Gastrocnemius medialis (tissue), 4 donors: ENCODE measurements around the gene SMURF1. TPM values are rescaled to one million over a fixed set of nuclear protein-coding genes. Genes with fewer than 3 reads are reported as not detected.

Source experiments
- ATAC-seq, 2 donors: fragments of 150-250 bp; one replicate each; pipeline ENCODE4 v1.9.1; 2016
- DNase-seq, 2 donors: peaks; one replicate each; pipeline ENCODE4 v3.0.0-alpha.2; 2019
- H3K27ac ChIP-seq, 4 donors: fragments of 200-600 bp; sonication (generic); 1 replicate in 1 of 4; 2 replicates in 3 of 4; pipeline ENCODE4 v1.5.1; 2016 to 2018; ENCODE audit warnings: mild to moderate bottlenecking in 2 of 4, moderate library complexity in 1 of 4
- H3K27me3 ChIP-seq, 3 donors: fragments of 200-600 bp; sonication (generic) in 2 of 3; 1 replicate in 1 of 3; 2 replicates in 2 of 3; pipeline versions ENCODE4 v1.5.1 to v1.6.0; 2016 to 2019; ENCODE audit warnings: mild to moderate bottlenecking in 1 of 3, moderate library complexity in 1 of 3
- H3K36me3 ChIP-seq, 2 donors: fragments of 200-600 bp; sonication (generic) in 1 of 2; one replicate each; pipeline ENCODE4 v1.5.1; 2017 to 2018
- H3K4me1 ChIP-seq, 2 donors: fragments of 200-600 bp; sonication (generic) in 1 of 2; one replicate each; pipeline ENCODE4 v1.5.1; 2016 to 2017; ENCODE audit warnings: mild to moderate bottlenecking in 2 of 2
- H3K4me3 ChIP-seq, 4 donors: fragments of 200-600 bp; sonication (generic) in 3 of 4; 1 replicate in 1 of 4; 2 replicates in 3 of 4; pipeline ENCODE4 v1.5.1; 2016 to 2019; ENCODE audit warnings: mild to moderate bottlenecking in 2 of 4
- H3K9me3 ChIP-seq, 3 donors: fragments of 200-600 bp; sonication (generic) in 2 of 3; 1 replicate in 1 of 3; 2 replicates in 2 of 3; pipeline ENCODE4 v1.5.1; 2016 to 2019
- POLR2A ChIP-seq, 2 donors: fragments of 450-650 bp; IDR thresholded peaks; one replicate each; pipeline ENCODE4 v1.6.1; 2017; ENCODE audit warnings: antibody characterized with exemption in 2 of 2, mild to moderate bottlenecking in 2 of 2, moderate library complexity in 2 of 2
- in situ Hi-C, 4 donors: fragments of 200-750 bp; cut with MboI; loops; one replicate each; pipeline versions ENCODE4 v1.15.0 to v1.8.0; 2017; ENCODE audit warnings: low sequenced_read_pairs in 4 of 4
- intact Hi-C: fragments of 100-400 bp; cut with DNase I; formaldehyde crosslinking; loops from one replicate; pipeline ENCODE4 v1.15.1; 2023; ENCODE audit warnings: low total_unique reads
- total RNA-seq, 4 donors: library from RNA; depleted of rRNA; stranded (reverse); fragments of >200 nt; gene quantifications; one replicate each; pipeline versions ENCODE4 v1.1.0 to v1.2.3, GENCODE V29; 2016
- TF ChIP-seq, protein P1 (sequence below), 5 experiments: fragments of 450-650 bp in 3 of 5; fragments of 200-600 bp in 2 of 5; sonication (generic) in 2 of 5; IDR thresholded peaks in 4 of 5; conservative IDR thresholded peaks in 1 of 5; 1 replicate in 4 of 5; 2 replicates in 1 of 5; pipeline ENCODE4 v1.5.1; 2016 to 2019; ENCODE audit warnings: antibody characterized with exemption in 5 of 5, mild to moderate bottlenecking in 3 of 5, moderate library complexity in 3 of 5

SMURF1 gene
- total RNA-seq, 4 donors from 2014 or later = 15.4 to 44.8 (median 18.3) TPM

DNA sequence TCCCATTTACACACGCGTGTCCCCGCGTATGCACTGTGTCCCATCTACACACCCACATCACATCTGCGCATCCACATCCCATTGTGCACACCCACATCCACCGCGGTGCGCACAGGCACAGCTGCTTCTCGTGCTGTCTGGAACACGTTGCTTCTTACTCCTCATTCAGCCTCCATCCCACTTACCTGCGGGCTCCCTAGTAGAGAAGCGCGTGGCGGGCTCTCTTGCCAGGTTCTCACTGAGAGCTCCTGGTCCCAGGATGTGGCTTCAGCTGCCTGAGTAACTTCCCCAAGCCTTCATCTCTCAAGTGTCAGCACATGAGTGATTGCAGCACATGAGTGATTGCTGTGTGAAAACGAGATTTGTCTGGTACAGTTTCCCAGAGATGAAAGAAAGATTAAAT, 147.8 kb downstream of the SMURF1 start:
- DNase-seq = no peak
- TF ChIP-seq POLR2A (IDR thresholded peaks at IDR 0.05) = no peak
- TF ChIP-seq, protein P1, sequence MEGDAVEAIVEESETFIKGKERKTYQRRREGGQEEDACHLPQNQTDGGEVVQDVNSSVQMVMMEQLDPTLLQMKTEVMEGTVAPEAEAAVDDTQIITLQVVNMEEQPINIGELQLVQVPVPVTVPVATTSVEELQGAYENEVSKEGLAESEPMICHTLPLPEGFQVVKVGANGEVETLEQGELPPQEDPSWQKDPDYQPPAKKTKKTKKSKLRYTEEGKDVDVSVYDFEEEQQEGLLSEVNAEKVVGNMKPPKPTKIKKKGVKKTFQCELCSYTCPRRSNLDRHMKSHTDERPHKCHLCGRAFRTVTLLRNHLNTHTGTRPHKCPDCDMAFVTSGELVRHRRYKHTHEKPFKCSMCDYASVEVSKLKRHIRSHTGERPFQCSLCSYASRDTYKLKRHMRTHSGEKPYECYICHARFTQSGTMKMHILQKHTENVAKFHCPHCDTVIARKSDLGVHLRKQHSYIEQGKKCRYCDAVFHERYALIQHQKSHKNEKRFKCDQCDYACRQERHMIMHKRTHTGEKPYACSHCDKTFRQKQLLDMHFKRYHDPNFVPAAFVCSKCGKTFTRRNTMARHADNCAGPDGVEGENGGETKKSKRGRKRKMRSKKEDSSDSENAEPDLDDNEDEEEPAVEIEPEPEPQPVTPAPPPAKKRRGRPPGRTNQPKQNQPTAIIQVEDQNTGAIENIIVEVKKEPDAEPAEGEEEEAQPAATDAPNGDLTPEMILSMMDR (IDR thresholded peaks at IDR 0.05 in 4 of 5, conservative IDR thresholded peaks at IDR 0.05 in 1 of 5) = no peak
- no peaks in the 10 kb centered on the region for H3K9me3 ChIP-seq
- no peak overlapping the region for H3K27ac ChIP-seq
- H3K27me3 ChIP-seq = no peaks in the 10 kb centered on the region
- no peak overlapping the region for H3K4me3 ChIP-seq
- intact Hi-C loops (no loop called here), in situ Hi-C loops (no loop called here)
- H3K4me1 ChIP-seq = no peaks in the 10 kb centered on the region
- H3K36me3 ChIP-seq = peaks cover 0 to 79% of the 10 kb centered on the region in 2 donors
- no peak for ATAC-seq

DNA sequence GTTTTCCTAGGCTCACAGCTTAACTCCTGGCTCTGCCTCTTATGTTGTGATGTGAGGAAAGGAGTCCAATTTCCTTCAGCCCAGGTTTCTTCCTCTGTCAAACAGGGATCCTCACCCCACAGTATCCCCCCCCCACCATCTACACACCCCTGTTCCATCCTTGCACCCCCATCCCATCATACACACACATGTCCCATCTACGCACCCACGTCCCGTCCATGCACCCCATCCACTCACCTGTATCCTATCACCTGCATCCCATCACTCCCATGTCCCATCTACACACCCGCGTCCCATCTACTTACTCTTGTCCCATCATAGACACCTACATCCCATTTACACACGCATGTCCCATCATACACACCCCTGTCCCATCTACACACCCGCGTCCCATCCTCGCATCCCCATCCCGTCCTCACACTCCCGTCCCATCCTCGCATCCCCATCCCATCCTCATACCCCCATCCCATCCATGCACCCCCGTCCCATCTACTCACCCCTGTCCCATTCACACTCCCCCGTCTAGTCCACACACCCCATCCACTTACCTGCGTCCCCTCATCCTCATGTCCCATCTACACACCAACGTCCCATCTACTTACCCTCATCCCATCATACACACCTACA, 148.3 kb downstream of the SMURF1 start:
- Histone ChIP-seq H3K27me3 (no peaks in the 10 kb centered on the region), H3K4me1 (no peaks in the 10 kb centered on the region), H3K36me3 (peaks cover 0 to 79% of the 10 kb centered on the region in 2 donors), H3K4me3 (no peak overlapping the region), H3K27ac (no peak overlapping the region), H3K9me3 (no peaks in the 10 kb centered on the region)
- intact Hi-C loops = no loop called here
- no peak for ATAC-seq
- in situ Hi-C loops = no loop called here
- no peak for DNase-seq
- no peak for TF ChIP-seq POLR2A (IDR thresholded peaks at IDR 0.05)
- TF ChIP-seq, protein P1 (IDR thresholded peaks at IDR 0.05 in 4 of 5, conservative IDR thresholded peaks at IDR 0.05 in 1 of 5) = no peak

DNA sequence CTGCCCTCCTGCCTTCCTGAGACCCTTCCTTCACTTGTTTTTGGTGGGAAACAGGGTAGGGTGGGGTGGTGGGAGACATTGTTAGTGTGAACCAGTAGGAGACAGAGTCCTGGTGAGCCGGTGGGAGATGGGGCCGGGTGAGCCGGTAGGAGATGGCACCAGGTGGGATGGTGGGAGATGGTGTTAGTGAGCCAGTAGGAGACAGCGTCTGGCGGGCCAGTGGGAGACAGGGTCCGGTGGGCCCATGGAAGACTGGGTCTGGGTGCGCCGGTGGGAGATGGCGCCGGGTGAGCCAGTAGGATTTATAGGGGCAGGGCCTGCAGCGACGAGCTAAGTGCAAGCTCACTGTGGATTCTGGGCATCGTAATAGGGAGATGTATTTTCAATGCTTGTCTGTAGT, 148.8 kb downstream of the SMURF1 start:
- in situ Hi-C loops (no loop called here), intact Hi-C loops (no loop called here)
- Histone ChIP-seq H3K27ac (no peak overlapping the region), H3K36me3 (peaks cover 0 to 80% of the 10 kb centered on the region in 2 donors), H3K4me1 (no peaks in the 10 kb centered on the region), H3K27me3 (no peaks in the 10 kb centered on the region), H3K9me3 (no peaks in the 10 kb centered on the region), H3K4me3 (no peak overlapping the region)
- DNase-seq = no peak
- no peak for ATAC-seq
- no peak for TF ChIP-seq POLR2A (IDR thresholded peaks at IDR 0.05)
- TF ChIP-seq, protein P1 (IDR thresholded peaks at IDR 0.05 in 4 of 5, conservative IDR thresholded peaks at IDR 0.05 in 1 of 5) = no peak

DNA sequence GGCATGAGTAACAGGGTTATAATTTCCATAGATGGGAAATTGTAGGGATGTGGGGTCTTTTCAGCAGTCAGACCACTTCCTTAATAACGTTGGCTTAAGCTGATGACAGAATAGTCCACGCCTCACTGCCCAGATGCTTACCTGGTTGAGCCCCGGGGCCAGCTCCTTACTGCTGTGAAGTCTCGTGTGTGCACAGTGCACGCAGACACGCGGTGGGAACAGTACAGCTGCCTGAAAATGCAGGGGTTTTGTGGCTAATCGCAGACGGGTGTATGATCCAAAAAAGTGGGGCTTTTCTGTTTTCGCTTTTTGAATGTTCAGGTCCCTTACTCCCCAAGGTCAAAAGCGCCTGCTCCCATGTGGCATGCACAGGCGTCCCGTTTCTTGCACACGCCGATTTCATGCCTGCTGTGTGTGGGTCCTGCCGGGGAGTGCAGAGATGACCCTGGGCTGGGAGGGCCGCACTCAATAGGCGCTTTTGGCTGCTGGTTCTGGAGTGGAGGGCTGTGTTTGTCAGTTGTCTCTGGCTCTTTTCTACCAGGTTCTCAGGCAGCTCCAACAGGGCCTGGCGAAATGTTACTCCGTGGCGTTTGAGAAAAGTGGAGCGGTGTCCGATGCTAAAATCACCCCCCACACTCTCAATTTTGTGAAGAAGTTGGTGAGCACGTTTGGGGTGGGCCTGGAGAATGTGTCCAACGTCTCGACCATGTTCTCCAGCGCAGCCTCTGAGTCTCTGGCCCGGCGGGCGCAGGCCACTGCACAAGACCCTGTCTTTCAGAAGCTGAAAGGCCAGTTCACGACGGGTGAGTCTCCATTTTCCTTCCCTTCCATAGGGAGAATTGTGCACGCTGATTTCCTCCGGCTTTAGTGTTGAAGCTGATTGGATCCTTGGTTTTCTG, 149.6 kb downstream of the SMURF1 start:
- DNase-seq = no peak
- Histone ChIP-seq H3K27ac (no peak overlapping the region), H3K4me1 (no peaks in the 10 kb centered on the region), H3K9me3 (no peaks in the 10 kb centered on the region), H3K36me3 (peaks cover 0 to 83% of the 10 kb centered on the region in 2 donors), H3K4me3 (no peak overlapping the region), H3K27me3 (no peaks in the 10 kb centered on the region)
- ATAC-seq = no peak
- intact Hi-C loops = no loop called here
- no peak for TF ChIP-seq POLR2A (IDR thresholded peaks at IDR 0.05)
- TF ChIP-seq, protein P1 (IDR thresholded peaks at IDR 0.05 in 4 of 5, conservative IDR thresholded peaks at IDR 0.05 in 1 of 5) = no peak
- in situ Hi-C loops = no loop called here
